GM12892 (cell line): ENCODE data around the gene ZNF106.

Experiments used
- POLR2A ChIP-seq: IDR thresholded peaks from 2 replicates; pipeline ENCODE4 v1.6.1; 2011; ENCODE audit warnings: low read depth, low read length, control low read depth
- POLR2AphosphoS5 ChIP-seq: IDR thresholded peaks from 2 replicates; pipeline ENCODE4 v1.6.1; 2011; ENCODE audit warnings: low read depth, low read length, control low read depth

- no peak for TF ChIP-seq POLR2AphosphoS5
- TF ChIP-seq POLR2A: no peak
These were observed 11.5 kb upstream of the ZNF106 start for GRCh38 chr15:42502477-42502876.
